ENCODE measurements around the gene CNTNAP5. TPM values are rescaled to one million over a fixed set of nuclear protein-coding genes. Genes with fewer than 3 reads are reported as not detected.

Gene CNTNAP5
- total and polyA plus RNA-seq, 2 of the 8 experiments (the other 6 are each of a cell fraction or from before 2014, with no cell fraction given): 0.11 to 0.76 TPM

DNA sequence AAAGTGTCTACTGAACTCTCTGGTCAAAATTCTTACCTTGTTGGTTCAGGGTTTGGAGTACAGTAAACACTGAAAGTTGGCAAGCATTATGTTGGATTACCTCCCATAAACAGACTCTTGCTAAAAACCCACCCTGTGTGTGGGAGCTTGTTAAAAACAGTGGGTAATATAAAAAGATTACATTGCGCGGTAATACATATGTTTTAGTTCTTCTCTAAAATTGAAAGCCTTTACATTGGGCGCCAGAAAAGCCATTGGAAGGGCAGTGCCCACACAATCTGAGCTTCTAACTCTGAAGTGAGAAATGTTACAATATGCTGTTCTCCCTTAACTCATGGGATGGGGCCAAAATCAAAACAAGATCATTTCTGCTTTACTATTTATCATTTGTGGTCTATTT is 510.7 kb downstream of the CNTNAP5 start:
- no peaks in the 10 kb centered on the region for H3K79me1 ChIP-seq (ENCODE audit: low read depth, low read length)
- no peak overlapping the region for H2AFZ ChIP-seq (ENCODE audit: low read length)
- TF ChIP-seq MAFK (IDR thresholded peaks at IDR 0.05; ENCODE audit: low read depth, low read length): no peak
- H4K20me1 ChIP-seq (replicated peaks in 1 of 2; ENCODE audit: control insufficient read depth in 1 of 2, insufficient read depth in 2 of 2, low read length in 2 of 2): no peaks in the 10 kb centered on the region
- no peak overlapping the region for H3K4ac ChIP-seq (replicated peaks; ENCODE audit: insufficient read length, low read depth, low read length)
- H2BK15ac ChIP-seq (ENCODE audit: low read length): no peak overlapping the region
- H3K14ac ChIP-seq (ENCODE audit: insufficient read length): no peak overlapping the region
- H2BK120ac ChIP-seq (replicated peaks; ENCODE audit: low read depth, low read length): no peak overlapping the region
- no peak overlapping the region for H4K8ac ChIP-seq (ENCODE audit: extremely low read depth, insufficient read depth, low read length)
- H2BK12ac ChIP-seq (ENCODE audit: low read depth, low read length): no peak overlapping the region
- no peaks in the 10 kb centered on the region for H3K27me3 ChIP-seq (replicated peaks in 1 of 4; ENCODE audit: control insufficient read depth in 3 of 4, extremely low read depth in 1 of 4, insufficient read depth in 3 of 4, low read length in 3 of 4)
- no peak overlapping the region for H3K9ac ChIP-seq (replicated peaks in 1 of 4; ENCODE audit: extremely low read depth in 1 of 4, low read depth in 3 of 4, low read length in 3 of 4)
- 0 out of 4 replicates have a peak, but pooled peaks cover 0 to 3% of the 10 kb centered on the region in 2 experiments for H3K9me3 ChIP-seq (ENCODE audit: insufficient read depth in 2 of 2, low read depth in 1 of 2, low read length in 1 of 2)
- no peak overlapping the region for H3K23ac ChIP-seq (ENCODE audit: insufficient read length)
- H3K27ac ChIP-seq (ENCODE audit: low read depth, low read length): no peak overlapping the region
- H3K18ac ChIP-seq (ENCODE audit: extremely low read depth, low read length): no peak overlapping the region
- DNase-seq (ENCODE audit: low read depth in 1 of 2, low spot score in 2 of 2) (no peak), FAIRE-seq (no peak)
- no peak overlapping the region for H2BK20ac ChIP-seq (ENCODE audit: low read length)
- ChIA-PET POLR2A (ENCODE audit: partially characterized antibody) (no interaction called here), CTCF (ENCODE audit: partially characterized antibody) (interaction anchor here (0.7 kb wide), 1 partner anchor 34 kb away, joined by 3 read pairs; no protein-coding TSS in a partner anchor)
- H2BK5ac ChIP-seq (ENCODE audit: low read depth, low read length): no peak overlapping the region
- H3K23me2 ChIP-seq (ENCODE audit: low read depth, low read length): no peaks in the 10 kb centered on the region
- no peak overlapping the region for H4K5ac ChIP-seq (ENCODE audit: insufficient read length, low read depth, low read length)
- WGBS, 2 experiments (ENCODE audit: extremely low coverage in 1 of 2, insufficient coverage in 1 of 2, insufficient read length in 1 of 2, insufficient replicate concordance in 2 of 2, low coverage in 1 of 2, low lambda C conversion rate in 2 of 2, missing lambda C conversion rate in 1 of 2): 94% methylated on average over 3 of the region's 3 CpGs; no CpG with 5 or more reads in 1 of the 2 experiments
- H3K36me3 ChIP-seq (ENCODE audit: control insufficient read depth in 2 of 4, insufficient read depth in 4 of 4, low read length in 3 of 4): no peaks in the 10 kb centered on the region
- H2AK5ac ChIP-seq (ENCODE audit: low read depth, low read length): no peak overlapping the region
- H3K4me1 ChIP-seq (replicated peaks in 1 of 4; ENCODE audit: control insufficient read depth in 3 of 4, insufficient read depth in 4 of 4, low read length in 3 of 4): peaks cover 0 to 2% (median 0%) of the 10 kb centered on the region in 4 experiments; a peak in 1 of 7 replicates
- H3K56ac ChIP-seq (replicated peaks; ENCODE audit: insufficient read length, low read depth, low read length): no peak overlapping the region
- H4K91ac ChIP-seq (replicated peaks; ENCODE audit: insufficient read length, low read length): no peak overlapping the region
- H3K4me2 ChIP-seq (ENCODE audit: insufficient read depth in 1 of 2, low read depth in 2 of 2, low read length in 2 of 2): no peak overlapping the region
- H3K79me2 ChIP-seq (ENCODE audit: control insufficient read depth in 1 of 2, insufficient read depth in 2 of 2, low read length in 2 of 2): no peaks in the 10 kb centered on the region
- no peak overlapping the region for H3K4me3 ChIP-seq (ENCODE audit: extremely low read depth in 1 of 4, insufficient read depth in 2 of 4, low read depth in 3 of 4, low read length in 4 of 4)

All from H1 (cell line).